B cell (primary cell): Measurements from ENCODE around the gene CTIF. TPM values are rescaled to one million over a fixed set of nuclear protein-coding genes. Genes with fewer than 3 reads are reported as not detected.

Experiments
- ATAC-seq: fragments of 200-7000 bp; cut with Tn5 transposase; one replicate; pipeline ENCODE4 v1.10.0; 2021; ENCODE audit warnings: low read depth, mild to moderate bottlenecking, moderate number of reproducible peaks, moderate library complexity
- CTCF ChIA-PET: fragments of 350-600 bp; sonication (Branson Sonifier 250); formaldehyde crosslinking; loops from one replicate; lab custom pipeline; 2021; ENCODE audit warnings: antibody characterized with exemption, inconsistent platforms; lab: Charles Lee
- POLR2A ChIA-PET: fragments of 350-600 bp; sonication (Branson Sonifier 250); formaldehyde crosslinking; loops from one replicate; lab custom pipeline; 2021; ENCODE audit warnings: antibody characterized with exemption; lab: Charles Lee
- DNase-seq: peaks from one replicate; pipeline ENCODE4 v3.0.0; 2013
- H2AFZ ChIP-seq: 2 replicates; pipeline ENCODE4 v1.6.1; 2012; ENCODE audit warnings: mild to moderate bottlenecking, low read depth, low read length; ENCODE audit not compliant: insufficient read depth, poor library complexity, severe bottlenecking
- H3K27ac ChIP-seq, 2 donors: 1 replicate in 1 of 2; 2 replicates in 1 of 2; pipeline ENCODE4 v1.5.1; 2012 to 2013; ENCODE audit warnings: low read length in 2 of 2, mild to moderate bottlenecking in 2 of 2, moderate library complexity in 1 of 2
- H3K27me3 ChIP-seq, 4 experiments: fragments of 200-600 bp in 1 of 4; sonication (generic) in 1 of 4; replicated peaks in 1 of 4; 1 replicate in 2 of 4; 2 replicates in 2 of 4; pipeline versions ENCODE4 v1.6.1 to v1.7.0; 2013 to 2016; ENCODE audit warnings: low read length in 3 of 4, mild to moderate bottlenecking in 2 of 4, mixed read lengths in 1 of 4, moderate library complexity in 1 of 4; ENCODE audit not compliant: insufficient read depth in 4 of 4, control insufficient read depth in 3 of 4; ENCODE audit errors: control extremely low read depth in 1 of 4
- H3K36me3 ChIP-seq, 2 experiments: replicated peaks in 1 of 2; 1 replicate in 1 of 2; 2 replicates in 1 of 2; pipeline versions ENCODE4 v1.6.1 to v1.7.1; 2013; ENCODE audit warnings: low read length in 1 of 2; ENCODE audit not compliant: insufficient read depth in 2 of 2, control insufficient read depth in 1 of 2; ENCODE audit errors: control extremely low read depth in 1 of 2, extremely low read depth in 1 of 2
- H3K4me1 ChIP-seq, 2 donors: fragments of 200-600 bp in 1 of 2; sonication (generic) in 1 of 2; 1 replicate in 1 of 2; 2 replicates in 1 of 2; pipeline versions ENCODE4 v1.5.1 to v1.6.1; 2013 to 2017; ENCODE audit warnings: low read length in 2 of 2; ENCODE audit not compliant: control insufficient read depth in 2 of 2, insufficient read depth in 2 of 2
- H3K4me2 ChIP-seq: replicated peaks from 2 replicates; pipeline ENCODE3; 2012; ENCODE audit warnings: mild to moderate bottlenecking, low read depth, low read length; ENCODE audit not compliant: poor library complexity, severe bottlenecking
- H3K4me3 ChIP-seq, 5 experiments: fragments of 200-600 bp in 1 of 5; sonication (generic) in 1 of 5; 1 replicate in 3 of 5; 2 replicates in 2 of 5; pipeline versions ENCODE4 v1.5.1 to v1.7.0; 2011 to 2016; ENCODE audit warnings: low read length in 4 of 5, mild to moderate bottlenecking in 4 of 5, low read depth in 2 of 5, control low read depth in 1 of 5, moderate library complexity in 1 of 5; ENCODE audit not compliant: insufficient read depth in 1 of 5; ENCODE audit errors: control extremely low read depth in 1 of 5, extremely low read depth in 1 of 5
- H3K79me2 ChIP-seq: fragments of 200-600 bp; sonication (generic); one replicate; pipeline ENCODE4 v1.6.0; 2016; ENCODE audit warnings: low read length; ENCODE audit not compliant: control insufficient read depth, insufficient read depth
- H3K9ac ChIP-seq: fragments of 200-600 bp; sonication (generic); 2 replicates; pipeline ENCODE4 v1.6.1; 2017; ENCODE audit warnings: mild to moderate bottlenecking, low read length, moderate library complexity
- H3K9me3 ChIP-seq, 3 donors: one replicate each; pipeline versions ENCODE4 v1.6.1 to v1.7.1; 2013; ENCODE audit warnings: low read length in 2 of 3; ENCODE audit not compliant: control insufficient read depth in 2 of 3, insufficient read depth in 1 of 3; ENCODE audit errors: control extremely low read depth in 1 of 3
- H4K20me1 ChIP-seq: 2 replicates; pipeline ENCODE4 v1.6.0; 2012; ENCODE audit warnings: mild to moderate bottlenecking, low read length; ENCODE audit not compliant: insufficient read depth, control insufficient read depth, poor library complexity, severe bottlenecking
- H3K27ac Mint-ChIP-seq: one replicate; pipeline ENCODE4 v1.8.0; 2021; ENCODE audit warnings: mixed read lengths
- H3K27me3 Mint-ChIP-seq: one replicate; pipeline ENCODE4 v1.8.0; 2021; ENCODE audit warnings: mixed read lengths
- H3K4me1 Mint-ChIP-seq: one replicate; pipeline ENCODE4 v1.8.0; 2021; ENCODE audit warnings: mixed read lengths
- H3K4me3 Mint-ChIP-seq: one replicate; pipeline ENCODE4 v1.8.0; 2021; ENCODE audit warnings: mixed read lengths
- H3K9me3 Mint-ChIP-seq: one replicate; pipeline ENCODE4 v1.8.0; 2022; ENCODE audit warnings: mixed read lengths; ENCODE audit not compliant: insufficient read depth
- CTCF ChIP-seq: fragments of 200-600 bp; IDR thresholded peaks from one replicate; pipeline ENCODE4 v1.8.0; 2022; ENCODE audit warnings: antibody characterized with exemption, mild to moderate bottlenecking
- EZH2 ChIP-seq: IDR thresholded peaks from 2 replicates; pipeline ENCODE4 v1.6.1; 2012; ENCODE audit warnings: borderline replicate concordance, low read depth, mild to moderate bottlenecking, moderate library complexity, low read length; ENCODE audit not compliant: insufficient read depth, poor library complexity, severe bottlenecking
- WGBS: methylation state at CpG from one replicate; pipeline ENCODE4 v1.1.5; 2013; ENCODE audit warnings: missing lambda C conversion rate; ENCODE audit not compliant: insufficient coverage; 5-methylcytosine and 5-hydroxymethylcytosine counted together
- intact Hi-C: fragments of 100-400 bp; cut with micrococcal nuclease; formaldehyde crosslinking; loops from one replicate; pipeline ENCODE4 v1.10.0; 2022
- polyA plus RNA-seq: library from polyadenylated mRNA; depleted of rRNA; stranded (reverse); fragments of >200 nt; gene quantifications from 2 replicates; pipeline ENCODE4 v1.2.3, GENCODE V29; 2012
- total RNA-seq, 2 donors: library from RNA; stranded (reverse); fragments of 120-200 nt in 1 of 2; gene quantifications; 1 replicate in 1 of 2; 2 replicates in 1 of 2; pipeline versions ENCODE4 v1.2.3 to v1.2.4, GENCODE V29; 2013 to 2022

The CTIF gene
- total and polyA plus RNA-seq, 2 donors (not counting 1 experiment from before 2014, with no cell fraction given): 3.6 to 16.2 TPM

- Histone ChIP-seq H3K4me3 (no peak overlapping the region), H3K79me2 (no peaks in the 10 kb centered on the region), H3K9me3 (peaks cover 0 to 1% (median 0%) of the 10 kb centered on the region in 3 donors), H2AFZ (no peak overlapping the region), H3K4me2 (no peak overlapping the region), H3K27me3 (no peaks in the 10 kb centered on the region), H3K27ac (no peak overlapping the region), H4K20me1 (no peaks in the 10 kb centered on the region), H3K9ac (no peak overlapping the region), H3K36me3 (no peaks in the 10 kb centered on the region), H3K4me1 (peaks cover 7 to 9% of the 10 kb centered on the region in 2 donors)
- H3K9me3 Mint-ChIP-seq: peaks cover 5% of the 10 kb centered on the region
- POLR2A ChIA-PET: no interaction called here
- no peaks in the 10 kb centered on the region for H3K27me3 Mint-ChIP-seq
- TF ChIP-seq EZH2 (no peak), CTCF (no peak)
- peaks cover 8% of the 10 kb centered on the region for H3K4me1 Mint-ChIP-seq
- CTCF ChIA-PET: interaction anchor here (0.9 kb wide), 1 partner anchor 8 kb away, joined by 3 read pairs; no protein-coding TSS in a partner anchor
- intact Hi-C loops: no loop called here
- DNase-seq (no peak), ATAC-seq (no peak)
- H3K4me3 Mint-ChIP-seq: no peak overlapping the region
- no CpG with 5 or more reads among the region's 3 CpGs for WGBS
- H3K27ac Mint-ChIP-seq: no peak overlapping the region
Observed at GRCh38 chr18:48828194-48828545, 289.3 kb downstream of the CTIF start.

- Histone ChIP-seq H3K9me3 (no peaks in the 10 kb centered on the region), H3K4me2 (no peak overlapping the region), H3K79me2 (no peaks in the 10 kb centered on the region), H3K9ac (no peak overlapping the region), H2AFZ (no peak overlapping the region), H3K36me3 (no peaks in the 10 kb centered on the region), H3K27me3 (no peaks in the 10 kb centered on the region), H4K20me1 (no peaks in the 10 kb centered on the region), H3K4me1 (peaks cover 14 to 16% of the 10 kb centered on the region in 2 donors), H3K27ac (no peak overlapping the region), H3K4me3 (no peak overlapping the region)
- Mint-ChIP-seq H3K27me3 (no peaks in the 10 kb centered on the region), H3K4me1 (peaks cover 15% of the 10 kb centered on the region), H3K27ac (no peak overlapping the region), H3K9me3 (no peaks in the 10 kb centered on the region), H3K4me3 (no peak overlapping the region)
- ChIA-PET CTCF (interaction anchor here (0.9 kb wide), 1 partner anchor 8 kb away, joined by 3 read pairs; no protein-coding TSS in a partner anchor), POLR2A (interaction anchor here (0.8 kb wide), 1 partner anchor 113 kb away, joined by 3 read pairs; no protein-coding TSS in a partner anchor)
- DNase-seq: no peak
- TF ChIP-seq CTCF: no peak
- TF ChIP-seq EZH2: no peak
- ATAC-seq: no peak
- intact Hi-C loops: no loop called here
- 60% methylated on average over 2 of the region's 15 CpGs for WGBS
Observed at GRCh38 chr18:48828691-48829442, 290.0 kb downstream of the CTIF start.
